ENCODE results near the gene KCNK7.

DNA sequence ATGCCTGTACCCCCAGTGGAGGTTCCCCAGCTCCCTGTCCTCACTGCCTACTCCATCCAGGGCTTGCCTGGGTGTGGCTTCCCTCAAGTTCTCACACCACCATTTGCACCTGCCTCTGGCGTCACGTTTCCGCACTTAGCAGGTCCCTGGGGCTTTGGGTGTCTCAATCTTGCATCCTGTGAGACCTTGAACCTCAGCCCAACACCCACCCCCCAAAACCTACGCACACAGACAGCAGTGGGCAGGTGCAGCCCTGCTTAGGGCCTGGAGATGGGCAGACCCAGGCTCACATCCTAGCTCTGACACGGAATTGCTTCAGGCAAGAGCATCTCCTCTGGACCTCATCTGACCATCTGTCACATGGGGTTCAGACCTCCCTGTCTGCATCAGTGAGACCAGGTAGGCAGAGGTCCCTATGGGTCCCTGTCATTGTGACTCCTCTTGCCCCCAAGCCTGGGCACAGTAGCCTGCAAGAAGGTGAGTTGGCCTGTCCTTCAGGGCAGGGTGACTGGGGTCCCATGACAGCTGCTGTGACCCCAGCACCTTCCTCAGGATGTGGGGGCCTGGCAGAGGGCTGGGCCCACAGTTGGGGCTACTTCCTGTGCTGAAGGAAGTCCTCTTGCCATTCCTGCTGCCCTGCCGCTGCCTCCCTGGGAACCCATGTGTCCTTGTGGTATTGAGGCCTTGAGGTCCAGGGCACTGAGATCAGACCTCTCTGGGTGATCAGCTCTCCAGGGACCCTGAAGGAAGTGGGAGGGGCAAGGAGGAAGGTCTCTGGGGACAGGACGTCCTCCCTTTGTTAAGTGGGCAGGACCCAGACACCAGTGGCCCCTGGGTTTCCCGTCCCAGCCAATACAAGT, 44.3 kb upstream of the KCNK7 start:
- TF ChIP-seq, protein P1, sequence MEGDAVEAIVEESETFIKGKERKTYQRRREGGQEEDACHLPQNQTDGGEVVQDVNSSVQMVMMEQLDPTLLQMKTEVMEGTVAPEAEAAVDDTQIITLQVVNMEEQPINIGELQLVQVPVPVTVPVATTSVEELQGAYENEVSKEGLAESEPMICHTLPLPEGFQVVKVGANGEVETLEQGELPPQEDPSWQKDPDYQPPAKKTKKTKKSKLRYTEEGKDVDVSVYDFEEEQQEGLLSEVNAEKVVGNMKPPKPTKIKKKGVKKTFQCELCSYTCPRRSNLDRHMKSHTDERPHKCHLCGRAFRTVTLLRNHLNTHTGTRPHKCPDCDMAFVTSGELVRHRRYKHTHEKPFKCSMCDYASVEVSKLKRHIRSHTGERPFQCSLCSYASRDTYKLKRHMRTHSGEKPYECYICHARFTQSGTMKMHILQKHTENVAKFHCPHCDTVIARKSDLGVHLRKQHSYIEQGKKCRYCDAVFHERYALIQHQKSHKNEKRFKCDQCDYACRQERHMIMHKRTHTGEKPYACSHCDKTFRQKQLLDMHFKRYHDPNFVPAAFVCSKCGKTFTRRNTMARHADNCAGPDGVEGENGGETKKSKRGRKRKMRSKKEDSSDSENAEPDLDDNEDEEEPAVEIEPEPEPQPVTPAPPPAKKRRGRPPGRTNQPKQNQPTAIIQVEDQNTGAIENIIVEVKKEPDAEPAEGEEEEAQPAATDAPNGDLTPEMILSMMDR (conservative IDR thresholded peaks at IDR 0.05; ENCODE audit: low read depth, low read length) = no peak
- no peak for TF ChIP-seq EZH2 (IDR thresholded peaks at IDR 0.05; ENCODE audit: low read length, unreplicated experiment)
- TF ChIP-seq EZH2phosphoT487 (IDR thresholded peaks at IDR 0.05; ENCODE audit: borderline replicate concordance, low read length) = no peak
